D341Med (cell line): Measurements from ENCODE around the gene RNF213.
A peak's percentile ranks its signal among the peaks of the same experiment; 100 is the strongest.
"Not testable (repeated sequence)": the region's sequence is repeated elsewhere in the genome, so short reads cannot be mapped to it uniquely, and the experiment has no call there.

Source experiments
- DNase-seq: peaks from one replicate; pipeline ENCODE4 v3.0.0; 2012; ENCODE audit warnings: low spot score

RNF213 gene

DNA sequence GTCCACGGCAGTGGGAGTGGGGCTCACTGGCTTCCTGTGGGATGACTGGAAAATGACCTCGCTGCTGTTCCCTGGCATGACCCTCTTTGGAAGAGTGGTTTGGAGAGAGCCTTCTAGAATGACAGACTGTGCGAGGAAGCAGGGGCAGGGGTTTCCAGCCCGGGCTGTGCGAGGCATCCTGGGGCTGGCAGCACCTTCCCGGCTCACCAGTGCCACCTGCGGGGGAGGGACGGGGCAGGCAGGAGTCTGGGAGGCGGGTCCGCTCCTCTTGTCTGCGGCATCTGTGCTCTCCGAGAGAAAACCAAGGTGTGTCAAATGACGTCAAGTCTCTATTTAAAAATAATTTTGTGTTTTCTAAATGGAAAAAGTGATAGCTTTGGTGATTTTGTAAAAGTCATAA is 7.8 kb upstream of the RNF213 start:
- peak; percentile 92 for DNase-seq

DNA sequence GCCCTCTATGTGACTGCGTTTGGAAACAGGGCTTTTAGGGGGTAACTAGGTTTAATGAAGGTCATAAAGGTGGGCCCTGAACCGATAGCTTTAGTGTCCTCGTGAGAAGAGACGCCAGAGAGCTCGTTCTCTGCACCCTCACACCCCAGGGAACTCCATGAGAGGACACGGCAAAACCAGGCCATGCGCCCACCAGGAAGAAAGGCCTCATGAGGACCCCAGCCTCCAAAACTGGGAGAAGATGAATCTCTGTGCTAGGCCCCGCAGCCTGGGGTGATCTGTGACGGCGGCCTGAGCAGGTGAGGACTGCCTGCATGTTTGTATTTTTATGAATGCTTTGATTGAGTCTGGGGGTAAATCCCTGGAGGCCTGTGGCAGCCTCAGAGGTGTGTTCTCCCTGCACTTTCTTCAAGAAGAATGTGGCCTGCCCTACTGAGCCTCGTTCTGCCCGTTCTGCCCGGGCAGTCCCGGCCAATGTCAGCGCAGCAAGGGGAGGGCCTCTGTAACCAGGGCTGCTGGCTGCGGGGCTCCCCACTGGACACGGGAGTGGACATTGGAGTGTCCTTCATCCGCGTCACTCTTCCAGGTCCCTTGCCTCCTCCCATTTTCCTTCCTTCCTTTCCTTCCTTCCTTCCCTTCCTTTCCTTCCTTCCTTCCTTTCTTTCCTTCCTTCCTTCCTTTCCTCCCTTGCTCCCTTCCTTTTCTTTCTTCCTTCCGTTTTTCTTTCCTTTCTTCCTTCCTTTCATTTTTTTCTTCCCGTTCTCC is 6.8 kb upstream of the RNF213 start:
- peak; percentile 36 for DNase-seq

DNA sequence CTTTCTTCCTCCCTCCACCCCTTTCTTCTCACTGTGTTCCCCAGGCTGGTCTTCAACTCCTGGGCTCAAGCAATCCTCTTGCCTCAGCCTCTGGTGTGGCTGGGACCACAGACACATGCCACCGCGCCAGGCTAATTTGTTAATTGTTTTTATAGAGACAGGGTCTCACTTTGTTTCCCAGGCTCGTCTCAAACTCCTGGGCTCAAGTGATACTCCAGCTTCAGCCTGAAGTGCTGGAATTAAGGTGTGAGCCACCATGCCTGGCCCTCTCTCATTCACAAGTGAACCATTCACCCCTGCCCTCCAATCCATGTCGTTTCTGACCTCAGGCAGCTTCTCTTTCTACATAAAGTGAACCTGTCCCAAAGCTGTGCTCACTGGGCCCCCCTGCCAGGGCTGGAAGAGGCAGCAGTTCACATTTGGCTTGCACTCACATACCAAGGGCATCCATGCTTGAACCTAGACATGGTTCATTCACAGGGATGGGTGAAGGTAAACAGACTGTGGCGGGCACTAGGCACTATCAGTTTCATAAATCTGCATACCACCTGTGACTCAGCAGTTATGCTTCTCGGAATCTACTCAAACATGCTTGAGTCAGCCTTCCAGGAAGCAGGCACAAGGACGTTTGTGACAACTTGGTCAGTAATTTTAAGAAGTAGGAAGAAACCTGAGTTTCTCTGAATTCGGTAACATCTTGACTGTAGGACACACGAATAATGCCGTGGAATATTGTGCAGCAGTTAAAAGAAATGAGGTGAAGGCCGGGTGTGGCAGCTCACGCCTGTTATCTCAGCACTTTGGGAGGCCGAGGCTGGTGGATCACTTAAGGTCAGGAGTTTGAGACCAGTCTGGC is 6.0 kb upstream of the RNF213 start:
- DNase-seq, result peak; percentile 33

DNA sequence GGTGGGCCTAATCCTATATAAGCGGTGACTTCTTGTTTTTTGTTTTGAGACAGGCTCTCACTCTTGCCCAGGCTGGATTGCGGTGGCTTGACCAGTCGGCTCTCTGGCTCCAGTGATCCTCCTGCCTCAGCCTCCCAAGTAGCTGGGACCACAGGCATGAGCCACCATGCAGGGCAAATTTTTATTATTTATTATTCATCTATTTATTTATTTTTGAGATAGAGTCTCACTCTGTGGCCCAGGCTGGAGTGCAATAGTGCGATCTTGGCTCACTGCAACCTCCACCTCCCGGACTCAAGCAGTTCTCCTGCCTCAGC is 4.7 kb upstream of the RNF213 start:
- DNase-seq, result no peak

DNA sequence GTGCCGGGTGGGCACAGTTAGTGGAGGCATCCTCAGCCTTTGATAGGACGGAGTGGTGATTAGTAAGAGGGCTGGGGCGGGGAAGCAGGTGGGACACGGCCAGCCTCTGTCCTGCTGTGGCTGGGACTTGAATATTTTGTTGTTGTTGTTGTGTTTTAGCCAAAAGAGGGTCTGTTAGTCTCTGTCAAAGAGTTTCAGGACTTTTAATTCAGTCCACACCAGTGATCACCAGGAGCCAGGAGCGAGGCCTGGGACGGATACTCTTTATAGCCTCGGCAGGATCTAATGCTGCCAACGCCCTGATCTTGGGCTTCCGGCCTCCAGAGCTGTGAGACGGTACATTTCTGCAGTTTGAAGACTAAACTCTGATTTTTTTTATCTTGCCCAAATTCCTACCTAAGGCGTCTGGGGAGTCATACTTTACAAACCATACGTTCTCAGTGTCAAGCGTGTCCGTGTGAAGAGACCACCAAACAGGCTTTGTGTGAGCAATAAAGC is 2.9 kb upstream of the RNF213 start:
- DNase-seq, result no peak

DNA sequence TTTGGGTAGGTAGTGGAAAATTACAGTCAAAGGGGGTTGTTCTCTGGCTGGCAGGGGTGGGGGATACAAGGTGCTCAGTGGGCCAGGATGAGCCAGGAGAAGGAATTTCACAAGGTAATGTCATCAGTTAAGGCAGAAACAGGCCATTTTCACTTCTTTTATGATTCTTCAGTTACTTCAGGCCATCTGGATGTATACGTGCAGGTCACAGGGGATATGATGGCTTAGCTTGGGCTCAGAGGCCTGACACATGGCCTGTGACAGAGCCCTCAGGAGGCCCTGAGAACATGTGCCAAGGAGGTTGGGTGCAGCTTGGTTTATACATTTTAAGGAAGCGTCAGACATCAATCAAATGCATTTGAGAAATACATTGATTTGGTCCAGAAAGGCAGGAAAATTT is 2.4 kb upstream of the RNF213 start:
- DNase-seq, result not testable (repeated sequence)

DNA sequence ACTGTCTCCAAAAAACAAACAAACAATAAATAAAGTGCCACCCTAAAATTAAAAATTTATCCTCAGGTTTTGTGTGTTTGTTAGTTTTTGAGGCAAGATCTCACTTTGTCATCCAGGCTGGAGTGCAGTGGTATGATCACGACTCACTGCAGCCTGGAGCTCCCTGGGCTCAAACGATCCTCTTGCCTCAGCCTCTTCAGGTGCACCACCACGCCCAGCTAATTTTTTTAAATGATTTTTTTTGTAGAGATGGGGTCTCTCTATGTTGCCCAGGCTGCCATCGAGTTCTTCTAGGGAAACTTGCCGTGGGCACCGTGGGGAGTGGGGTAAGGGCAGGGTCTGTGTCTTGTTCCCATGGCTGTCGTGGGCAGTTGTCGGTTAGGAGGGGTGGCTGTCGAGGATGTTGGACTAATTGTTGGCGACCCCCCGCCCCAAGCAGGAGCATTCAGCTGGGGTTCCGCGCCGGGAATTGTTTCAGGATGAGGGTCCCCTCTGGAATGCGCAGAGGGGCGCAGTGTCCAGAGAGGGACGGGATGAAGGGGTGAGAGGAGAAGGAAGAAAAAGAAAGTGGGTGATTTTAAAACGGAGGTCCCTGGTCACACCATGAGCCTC is 1.1 kb upstream of the RNF213 start:
- no peak for DNase-seq

DNA sequence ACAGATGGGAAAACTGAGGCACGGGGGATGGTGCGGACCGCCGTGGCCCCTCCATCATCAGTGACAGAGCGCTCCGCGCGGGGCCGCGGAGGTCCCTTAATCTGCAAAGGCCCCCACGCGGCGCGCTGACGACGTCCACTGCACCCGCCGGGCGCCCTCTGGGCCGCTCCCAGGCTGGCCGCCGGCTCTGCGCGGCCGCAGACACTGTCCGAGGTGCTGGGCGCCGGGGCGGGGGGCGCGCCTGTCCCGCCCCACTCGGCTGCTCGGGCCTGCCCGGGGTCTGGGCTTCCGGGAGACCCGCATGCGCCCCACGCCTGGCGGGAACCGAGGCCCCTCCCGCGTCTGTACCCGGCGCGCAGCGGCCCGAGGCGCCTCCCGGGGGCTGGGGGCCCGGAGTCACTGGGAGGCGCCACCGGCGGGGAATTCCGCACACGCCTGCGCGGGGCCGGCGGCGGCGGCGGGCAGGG is 550 bp upstream of the RNF213 start:
- peak; percentile 96 for DNase-seq

DNA sequence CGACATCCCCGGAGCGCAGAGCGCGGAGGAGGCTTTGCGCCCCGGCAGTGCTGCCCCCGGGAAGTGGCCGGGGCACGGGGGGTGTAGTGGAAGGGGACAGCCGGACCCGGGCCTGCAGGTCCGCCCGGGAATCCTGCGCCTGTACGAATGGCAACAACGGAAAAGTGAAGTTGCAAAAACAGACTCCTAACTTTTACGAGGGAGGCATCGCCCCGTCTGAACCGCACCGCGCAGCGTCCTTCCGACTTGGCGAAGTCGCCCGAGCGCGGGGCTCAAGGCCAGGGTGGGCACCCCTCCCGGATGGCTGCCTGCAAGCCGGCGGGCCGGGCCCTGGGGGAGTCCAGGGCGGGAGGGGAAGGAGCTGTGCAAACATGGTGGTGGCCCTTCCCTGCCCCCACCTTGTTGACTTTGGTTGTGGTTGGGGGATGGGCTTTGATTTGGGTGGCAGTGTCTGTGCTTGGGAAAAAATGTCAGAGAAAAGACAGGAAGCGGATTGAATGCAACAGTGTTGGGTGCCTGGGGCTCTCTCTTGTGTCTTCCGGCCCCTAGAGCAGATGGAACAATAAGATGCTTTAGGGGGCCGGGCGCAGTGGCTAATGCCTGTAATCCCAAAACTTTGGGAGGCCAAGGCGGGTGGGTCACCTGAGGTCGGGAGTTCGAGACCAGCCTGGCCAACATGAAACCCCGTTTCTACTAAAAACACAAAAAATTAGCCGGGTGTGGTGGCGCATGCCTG is 675 bp downstream of the RNF213 start:
- peak; percentile 78 for DNase-seq

DNA sequence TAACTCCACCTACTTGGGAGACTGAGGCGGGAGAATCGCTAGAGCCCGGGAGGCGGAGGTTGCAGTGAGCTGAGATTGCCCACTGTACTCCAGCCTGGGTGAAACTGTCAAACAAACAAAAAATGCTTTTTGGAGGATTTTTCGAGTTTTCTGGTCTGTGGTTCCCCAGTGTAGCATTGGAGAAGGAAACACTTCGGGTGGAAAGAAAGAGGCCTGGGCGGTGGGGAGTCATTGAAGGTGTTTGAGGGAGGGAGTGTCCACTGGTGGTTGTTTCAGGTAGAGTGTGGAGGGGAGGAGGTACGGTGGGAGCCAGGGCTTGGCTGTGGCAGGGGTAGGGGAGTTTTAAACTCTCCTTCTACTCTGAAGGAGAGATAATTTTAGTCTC is 1.2 kb downstream of the RNF213 start:
- no peak for DNase-seq

DNA sequence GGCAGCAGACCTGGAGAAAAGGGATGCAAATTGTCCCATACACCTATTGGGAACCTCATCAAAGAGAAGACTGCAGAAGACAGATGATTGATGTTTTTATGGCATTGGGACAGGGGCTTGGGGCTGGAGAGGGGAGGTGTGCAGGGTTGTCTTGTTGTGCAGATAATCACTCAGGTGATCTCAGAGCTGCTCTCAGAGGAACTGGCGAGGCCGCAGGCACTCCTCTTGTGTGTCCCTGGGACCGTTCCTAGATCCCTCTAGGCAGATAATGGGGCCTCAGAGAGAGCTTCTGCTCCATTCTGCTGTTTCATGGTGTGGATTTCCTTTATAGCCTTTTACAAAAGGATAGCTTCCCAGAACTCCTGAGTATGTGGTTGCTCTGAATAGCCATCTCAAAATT is 1.6 kb downstream of the RNF213 start:
- DNase-seq, result no peak

DNA sequence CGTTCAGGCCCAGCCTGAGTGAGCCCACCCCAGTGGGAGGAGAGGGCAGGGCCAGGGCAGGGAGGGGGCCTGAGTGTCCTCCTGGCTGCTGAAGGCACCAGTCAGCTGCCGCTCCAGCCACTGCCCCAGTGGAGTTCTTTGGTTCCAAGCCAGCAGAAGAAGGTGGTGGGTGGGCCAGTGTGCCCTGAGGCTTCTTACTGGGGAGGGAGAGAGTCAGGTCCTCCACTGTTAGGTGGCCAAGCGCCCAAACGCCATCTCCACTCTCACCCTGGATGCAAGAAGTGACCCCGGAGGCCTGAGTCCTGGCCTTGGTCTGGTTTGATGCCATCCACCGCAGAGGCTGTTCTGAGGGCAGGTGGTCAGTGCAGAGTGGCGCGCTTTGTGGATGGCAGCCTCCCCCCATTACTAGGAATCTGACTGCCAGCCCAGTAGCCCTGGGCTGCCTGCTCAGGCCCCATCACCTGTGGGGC is 2.2 kb downstream of the RNF213 start:
- DNase-seq, result no peak

DNA sequence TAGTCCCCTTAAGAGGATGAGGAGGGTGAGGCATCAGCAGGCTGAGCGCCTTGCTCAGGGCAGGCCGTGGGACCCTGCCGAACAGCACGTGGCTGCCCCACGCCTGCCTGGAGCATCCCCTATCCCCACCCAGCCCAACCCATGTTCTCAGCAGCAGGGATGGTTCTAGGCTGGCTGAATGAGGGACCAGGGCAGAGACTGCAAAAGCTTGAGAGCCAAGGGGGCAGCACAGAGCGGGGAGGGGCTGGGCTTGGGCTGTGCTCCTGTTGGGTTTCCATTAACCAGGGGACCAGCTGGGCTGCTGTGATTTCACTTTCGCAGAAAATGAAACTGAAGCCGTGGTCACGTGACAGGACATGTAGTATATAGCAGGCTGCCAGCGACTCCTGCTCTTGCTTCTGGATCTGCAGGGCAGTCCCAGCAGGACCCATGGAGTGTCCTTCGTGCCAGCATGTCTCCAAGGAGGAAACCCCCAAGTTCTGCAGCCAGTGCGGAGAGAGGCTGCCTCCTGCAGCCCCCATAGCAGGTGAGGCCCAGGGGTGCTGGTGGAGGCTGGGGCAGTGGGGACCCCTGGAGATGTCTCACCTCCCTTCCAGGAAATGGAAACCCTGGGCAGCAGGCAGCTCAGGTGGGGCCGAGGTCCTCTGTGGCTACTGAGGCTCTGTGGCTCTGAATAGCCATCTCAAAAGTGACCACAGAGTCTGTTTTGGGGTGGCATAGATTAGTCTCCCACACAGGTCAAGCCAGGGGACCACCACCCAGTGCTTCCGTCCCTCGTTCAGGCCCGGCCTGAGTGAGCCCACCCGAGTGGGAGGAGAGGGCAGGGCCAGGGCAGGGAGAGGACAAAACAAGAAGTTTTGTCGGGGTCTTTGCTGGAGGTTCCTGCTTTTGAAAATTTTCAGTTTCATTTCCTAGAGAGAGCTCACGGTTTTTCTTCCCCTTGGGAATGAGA is 2.9 kb downstream of the RNF213 start:
- DNase-seq, result no peak

DNA sequence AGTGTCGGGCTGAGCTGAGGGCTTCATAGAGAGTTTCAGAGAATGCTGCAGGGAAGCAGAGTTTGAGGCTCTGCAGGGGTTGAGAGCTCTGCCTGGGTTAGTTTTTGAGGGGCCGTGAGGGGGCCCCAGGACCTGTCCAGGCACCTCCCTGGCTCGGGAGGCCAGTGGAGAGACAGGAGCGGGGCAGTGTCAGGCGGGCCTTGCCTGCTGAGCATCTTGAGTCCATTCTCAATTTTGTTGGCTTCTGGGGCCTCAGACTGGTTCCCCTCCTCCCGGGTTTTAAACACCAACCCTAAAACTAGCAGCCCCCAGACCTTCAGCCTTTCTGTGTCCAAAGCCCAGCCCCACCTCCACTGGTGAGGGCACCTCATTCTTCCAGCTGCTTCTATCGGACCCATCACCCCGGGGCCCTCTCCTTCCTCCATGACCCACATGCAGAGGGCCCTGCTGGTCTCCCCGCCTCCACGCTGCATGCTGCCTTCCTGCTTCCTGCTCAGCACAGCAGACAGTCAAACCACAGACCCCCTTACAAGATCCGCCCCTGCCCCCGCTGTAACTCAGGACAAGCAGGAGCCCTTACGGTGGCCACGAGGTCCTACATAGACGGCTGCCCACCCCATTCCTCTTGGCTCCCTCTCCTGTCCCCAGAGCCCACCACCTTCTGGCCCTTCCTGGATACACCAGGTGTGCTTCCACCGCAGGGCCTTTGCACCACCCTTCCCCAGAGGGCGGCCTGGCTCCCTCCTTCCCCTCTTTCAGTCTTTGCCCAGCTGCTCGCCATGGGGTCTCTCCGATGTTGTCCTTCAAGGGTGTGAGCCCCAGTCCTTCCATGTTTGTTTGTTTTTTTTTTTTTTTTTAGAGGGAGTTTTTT is 3.8 kb downstream of the RNF213 start:
- no peak for DNase-seq

DNA sequence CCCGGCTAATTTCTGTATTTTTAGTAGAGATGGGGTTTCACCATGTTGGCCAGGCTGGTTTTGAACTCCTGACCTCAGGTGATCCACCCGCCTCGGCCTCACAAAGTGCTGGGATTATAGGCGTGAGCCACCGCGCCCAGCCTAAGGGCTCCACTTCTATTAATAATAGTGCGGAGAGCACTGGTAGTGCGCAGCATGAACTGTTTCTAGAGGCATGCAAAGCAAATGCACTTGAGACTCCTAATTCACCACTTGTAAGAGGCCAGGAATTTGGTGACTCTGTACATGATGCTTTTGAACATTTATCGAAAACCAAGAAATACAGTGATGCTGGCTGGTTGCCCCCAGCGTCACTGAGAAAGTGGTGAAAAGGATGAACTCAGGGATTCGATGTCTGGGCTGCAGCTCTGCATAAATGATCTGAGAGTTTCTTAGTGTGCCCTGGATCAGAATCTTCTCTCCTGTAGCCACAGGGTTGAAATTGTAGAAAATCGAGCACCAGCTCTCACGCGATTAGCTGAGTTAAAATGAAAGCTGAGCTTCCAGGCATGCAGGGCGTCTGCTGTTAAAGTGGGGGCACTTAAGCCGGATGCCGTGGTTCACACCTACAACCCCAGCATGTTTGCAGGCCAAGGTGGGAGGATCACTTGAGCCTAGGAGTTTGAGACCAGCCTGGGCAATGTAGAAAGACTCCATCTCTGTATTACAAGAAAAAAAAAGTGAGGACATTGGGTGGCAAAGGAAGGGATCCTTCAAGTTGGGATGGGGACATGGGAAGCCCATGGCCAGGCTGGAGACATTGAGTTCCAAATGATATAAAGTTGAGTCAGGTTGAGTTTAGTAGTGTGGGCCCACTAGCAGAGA is 4.8 kb downstream of the RNF213 start:
- DNase-seq, result no peak

DNA sequence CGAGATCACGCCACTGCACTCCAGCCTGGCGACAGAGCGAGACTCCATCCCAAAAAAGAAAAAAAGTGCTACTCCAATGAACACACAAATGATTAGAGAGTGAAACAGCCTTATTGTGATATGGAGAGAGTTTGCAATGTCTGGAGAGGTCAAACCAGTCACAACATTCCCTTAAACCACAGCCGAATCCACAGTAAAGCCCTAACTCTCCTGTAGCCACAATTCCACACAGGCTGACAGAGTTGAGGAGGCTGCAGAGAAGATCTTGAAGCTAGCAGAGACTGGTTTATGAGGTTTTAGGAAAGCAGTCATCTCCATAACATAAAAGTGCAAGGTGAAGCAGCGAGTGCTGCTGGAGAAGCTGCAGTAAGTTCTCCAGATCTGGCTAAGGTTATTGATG is 6.7 kb downstream of the RNF213 start:
- DNase-seq, result no peak

DNA sequence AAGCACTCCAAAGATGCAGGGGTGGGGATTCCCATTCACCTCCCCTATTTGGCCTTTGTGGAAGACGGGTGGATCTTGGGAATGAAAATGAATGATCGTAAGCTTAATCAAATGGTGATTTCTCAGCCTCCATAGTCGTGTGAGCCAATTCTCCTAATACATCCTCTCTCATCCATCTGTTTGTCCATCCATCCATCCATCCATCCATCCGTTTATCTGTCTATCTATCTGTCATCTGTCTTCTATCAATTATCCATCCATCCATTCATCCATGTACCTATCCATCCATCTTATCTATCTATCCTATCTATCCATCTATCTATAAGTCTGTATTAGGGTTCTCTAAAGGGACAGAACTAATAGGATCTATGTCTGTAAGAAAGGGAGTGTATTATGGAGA is 7.8 kb downstream of the RNF213 start:
- no peak for DNase-seq

DNA sequence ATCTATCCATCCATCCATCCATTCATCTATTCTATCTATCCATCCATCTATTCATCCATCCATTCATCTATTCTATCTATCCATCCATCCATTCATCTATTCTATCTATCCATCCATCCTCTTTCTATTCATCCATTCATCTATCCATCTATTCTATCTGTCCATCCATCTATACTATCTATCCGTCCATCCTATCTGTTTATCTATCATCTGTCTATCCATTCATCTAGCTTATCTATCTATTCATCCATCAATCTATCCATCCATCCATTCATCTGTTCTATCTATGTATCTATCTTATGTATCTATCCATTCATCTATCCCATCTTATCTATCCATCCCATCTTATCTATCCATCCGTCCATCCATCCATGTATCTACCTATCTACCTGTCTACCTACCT is 8.8 kb downstream of the RNF213 start:
- DNase-seq, result no peak

DNA sequence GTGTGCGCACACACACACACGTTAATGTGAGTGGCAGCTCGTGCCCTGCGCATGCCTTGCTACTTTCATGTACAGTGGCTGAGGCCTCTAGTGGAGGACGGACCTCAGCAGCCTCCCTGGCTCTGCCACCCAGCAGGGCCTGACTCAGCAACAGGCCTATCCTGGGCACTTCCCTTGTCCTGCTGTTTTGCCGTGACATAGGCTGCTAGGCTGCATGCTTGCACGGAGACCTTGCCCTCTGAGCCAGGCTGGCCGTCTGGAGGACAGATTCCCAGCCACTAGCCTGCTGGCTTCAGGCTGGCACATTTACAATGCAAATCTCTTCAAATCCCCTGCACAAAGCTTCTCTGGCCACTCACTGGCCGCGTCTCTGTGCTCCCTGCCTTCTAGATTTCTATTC is 9.5 kb downstream of the RNF213 start:
- no peak for DNase-seq
